Measurements from ENCODE around the gene GFPT2. TPM values are rescaled to one million over a fixed set of nuclear protein-coding genes. Genes with fewer than 3 reads are reported as not detected.

Gene GFPT2
- total and polyA plus RNA-seq, 2 experiments from 2014 or later, result 45.2 to 75.3 TPM

DNA sequence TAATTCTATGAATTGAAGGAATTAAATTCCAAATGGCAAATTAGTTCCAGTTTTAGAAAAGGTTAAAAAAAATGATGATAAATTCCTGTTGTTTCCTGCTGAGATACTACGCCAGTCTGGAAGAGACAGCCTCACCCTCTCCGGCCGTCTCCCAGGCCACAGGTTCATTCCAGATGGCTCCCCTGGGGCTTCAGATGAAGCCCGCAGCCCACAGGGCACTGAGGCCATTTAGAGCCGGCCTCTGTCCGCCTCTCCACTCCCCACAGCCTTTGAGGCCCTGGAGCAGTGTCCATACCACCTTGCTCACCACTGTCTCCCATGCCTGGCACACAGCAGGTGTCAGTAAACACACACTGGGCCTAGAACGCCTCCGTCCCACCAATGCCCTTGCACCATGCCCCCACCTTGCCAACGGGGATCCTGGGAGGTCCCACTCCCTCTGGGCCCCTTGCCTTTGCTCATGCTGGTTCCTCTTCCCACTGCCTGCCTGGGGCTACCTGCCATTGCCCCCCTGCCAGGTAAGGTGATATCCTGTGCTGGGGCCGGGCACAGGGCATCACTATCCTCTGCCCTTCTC, 26.1 kb downstream of the GFPT2 start:
- no peak overlapping the region for H3K4me3 ChIP-seq
- H3K4me1 ChIP-seq (ENCODE audit: insufficient read depth), result peaks cover 21% of the 10 kb centered on the region
- no peaks in the 10 kb centered on the region for H3K79me2 ChIP-seq (ENCODE audit: insufficient read depth)
- no peak for DNase-seq
- no peak overlapping the region for H2AFZ ChIP-seq
- TF ChIP-seq EZH2 (IDR thresholded peaks at IDR 0.05; ENCODE audit: insufficient read depth, poor library complexity, severe bottlenecking) (no peak), EZH2phosphoT487 (IDR thresholded peaks at IDR 0.05; ENCODE audit: insufficient read depth, low read depth) (no peak)
- H3K27me3 ChIP-seq (replicated peaks; ENCODE audit: insufficient read depth), result no peaks in the 10 kb centered on the region
- H3K4me2 ChIP-seq (ENCODE audit: unreplicated experiment), result no peak overlapping the region
- no peaks in the 10 kb centered on the region for H3K9me3 ChIP-seq (ENCODE audit: low read depth)
- peaks cover 26% of the 10 kb centered on the region for H3F3A ChIP-seq (ENCODE audit: insufficient read depth)
- in situ Hi-C loops (cut with MboI), result no loop called here
- H3K36me3 ChIP-seq (ENCODE audit: low read depth), result peaks cover 37% of the 10 kb centered on the region
- no peaks in the 10 kb centered on the region for H3K9me2 ChIP-seq (ENCODE audit: insufficient read depth)
- 95 to 98% methylated on average over 10 of the region's 10 CpGs for WGBS, 2 experiments (ENCODE audit: low coverage in 1 of 2, low lambda C conversion rate in 2 of 2, missing lambda C conversion rate in 2 of 2)
- H4K20me1 ChIP-seq (ENCODE audit: insufficient read depth), result no peaks in the 10 kb centered on the region
- H3K9ac ChIP-seq, result no peak overlapping the region
- H3K27ac ChIP-seq, result no peak overlapping the region

DNA sequence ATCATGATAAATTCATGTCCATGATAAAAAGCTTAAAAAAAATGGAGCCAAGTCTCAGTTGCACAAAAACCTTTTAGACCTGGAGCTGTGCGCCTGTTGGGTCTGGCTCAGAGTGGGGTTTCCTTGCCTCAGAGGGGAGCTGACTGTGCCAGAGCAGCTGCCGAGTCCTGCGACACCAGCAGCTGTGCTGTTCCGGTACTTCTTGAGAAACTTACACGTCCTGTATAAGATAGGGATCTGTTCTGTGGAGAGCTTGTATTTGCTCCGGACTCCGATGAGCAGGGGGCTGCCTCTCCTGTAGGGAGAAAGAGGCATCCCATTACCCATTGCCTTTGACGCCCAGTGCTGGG, 28.6 kb downstream of the GFPT2 start:
- 93 to 96% methylated on average over 8 of the region's 8 CpGs for WGBS, 2 experiments (ENCODE audit: low coverage in 1 of 2, low lambda C conversion rate in 2 of 2, missing lambda C conversion rate in 2 of 2)

DNA sequence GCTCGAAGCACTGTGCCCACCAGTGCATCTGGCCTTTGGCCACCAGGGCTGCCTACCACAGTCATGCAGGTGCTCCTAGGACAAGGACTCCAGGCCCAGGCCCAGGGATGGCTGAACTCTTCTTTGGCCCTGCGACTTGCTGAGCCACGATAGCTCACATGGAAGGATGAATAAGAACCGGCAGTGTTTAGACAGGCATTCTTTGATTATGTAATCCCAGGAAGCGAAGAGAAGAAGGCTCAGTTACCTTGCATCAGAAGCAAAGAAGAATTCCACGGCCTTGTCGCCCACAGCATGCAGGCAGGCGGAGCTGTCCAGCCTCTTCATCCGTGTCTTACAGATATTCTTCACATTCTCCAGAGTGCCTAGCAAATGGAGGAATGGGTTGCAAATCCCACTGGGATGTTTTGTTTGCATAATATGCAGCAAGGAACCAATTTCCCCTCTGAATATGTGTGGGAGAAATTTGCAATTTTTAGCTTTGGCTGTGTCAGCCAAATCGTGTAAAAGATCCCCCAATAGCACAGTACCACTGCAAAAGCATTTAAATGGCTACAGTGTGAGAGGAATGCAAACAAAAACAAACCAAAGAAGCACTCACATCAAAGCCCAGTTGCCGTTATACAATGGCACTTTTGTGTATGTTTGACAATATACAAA, 29.1 kb downstream of the GFPT2 start:
- H3K4me1 ChIP-seq (ENCODE audit: insufficient read depth), result no peaks in the 10 kb centered on the region
- no peaks in the 10 kb centered on the region for H3F3A ChIP-seq (ENCODE audit: insufficient read depth)
- TF ChIP-seq EZH2 (IDR thresholded peaks at IDR 0.05; ENCODE audit: insufficient read depth, poor library complexity, severe bottlenecking) (no peak), EZH2phosphoT487 (IDR thresholded peaks at IDR 0.05; ENCODE audit: insufficient read depth, low read depth) (no peak)
- H4K20me1 ChIP-seq (ENCODE audit: insufficient read depth), result no peaks in the 10 kb centered on the region
- no peak overlapping the region for H3K27ac ChIP-seq
- no peak overlapping the region for H3K4me2 ChIP-seq (ENCODE audit: unreplicated experiment)
- no peaks in the 10 kb centered on the region for H3K27me3 ChIP-seq (replicated peaks; ENCODE audit: insufficient read depth)
- no peaks in the 10 kb centered on the region for H3K9me2 ChIP-seq (ENCODE audit: insufficient read depth)
- DNase-seq, result no peak
- no peak overlapping the region for H3K9ac ChIP-seq
- H3K4me3 ChIP-seq, result no peak overlapping the region
- in situ Hi-C loops (cut with MboI), result no loop called here
- H3K79me2 ChIP-seq (ENCODE audit: insufficient read depth), result no peaks in the 10 kb centered on the region
- H3K36me3 ChIP-seq (ENCODE audit: low read depth), result peaks cover 40% of the 10 kb centered on the region
- no peaks in the 10 kb centered on the region for H3K9me3 ChIP-seq (ENCODE audit: low read depth)
- 87 to 90% methylated on average over 11 of the region's 11 CpGs for WGBS, 2 experiments (ENCODE audit: low coverage in 1 of 2, low lambda C conversion rate in 2 of 2, missing lambda C conversion rate in 2 of 2)
- no peak overlapping the region for H2AFZ ChIP-seq

More for the DNA sequence above, 28.6 kb downstream of the GFPT2 start:
- Histone ChIP-seq H3K36me3 (ENCODE audit: low read depth) (peaks cover 43% of the 10 kb centered on the region), H3F3A (ENCODE audit: insufficient read depth) (peaks cover 3% of the 10 kb centered on the region), H3K27ac (no peak overlapping the region), H3K4me2 (ENCODE audit: unreplicated experiment) (no peak overlapping the region), H3K9me2 (ENCODE audit: insufficient read depth) (no peaks in the 10 kb centered on the region), H3K9ac (no peak overlapping the region), H3K4me1 (ENCODE audit: insufficient read depth) (peaks cover under 1% of the 10 kb centered on the region; the same call in 1 of the 2 replicates), H3K4me3 (no peak overlapping the region), H2AFZ (no peak overlapping the region), H3K79me2 (ENCODE audit: insufficient read depth) (no peaks in the 10 kb centered on the region), H4K20me1 (ENCODE audit: insufficient read depth) (no peaks in the 10 kb centered on the region), H3K9me3 (ENCODE audit: low read depth) (no peaks in the 10 kb centered on the region), H3K27me3 (replicated peaks; ENCODE audit: insufficient read depth) (no peaks in the 10 kb centered on the region)
- in situ Hi-C loops (cut with MboI), result no loop called here
- TF ChIP-seq EZH2 (IDR thresholded peaks at IDR 0.05; ENCODE audit: insufficient read depth, poor library complexity, severe bottlenecking) (no peak), EZH2phosphoT487 (IDR thresholded peaks at IDR 0.05; ENCODE audit: insufficient read depth, low read depth) (no peak)
- no peak for DNase-seq

DNA sequence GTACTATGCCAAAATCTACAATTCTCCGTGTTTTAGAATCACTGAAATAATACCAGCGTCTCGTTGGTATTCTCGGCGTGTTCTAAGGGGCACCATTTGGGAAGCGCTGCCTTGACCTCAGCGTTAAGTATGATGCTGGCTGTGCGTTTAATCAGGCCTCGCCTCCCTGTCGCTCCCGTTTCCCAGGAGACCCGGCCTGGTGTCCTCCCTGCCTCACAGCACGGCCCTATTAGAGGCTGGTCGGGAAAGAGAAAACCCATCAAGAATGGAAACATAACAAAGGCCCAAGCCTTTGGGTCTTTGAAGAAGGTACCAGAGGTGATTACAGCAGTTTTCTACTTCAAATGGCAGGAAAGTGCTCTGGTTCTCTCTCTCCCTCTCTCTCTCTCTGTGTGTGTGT, 30.0 kb downstream of the GFPT2 start:
- Histone ChIP-seq H3K4me2 (ENCODE audit: unreplicated experiment) (no peak overlapping the region), H3K36me3 (ENCODE audit: low read depth) (peaks cover 37% of the 10 kb centered on the region), H3K27me3 (replicated peaks; ENCODE audit: insufficient read depth) (no peaks in the 10 kb centered on the region), H3K9me2 (ENCODE audit: insufficient read depth) (no peaks in the 10 kb centered on the region), H3K4me3 (no peak overlapping the region), H3K9me3 (ENCODE audit: low read depth) (no peaks in the 10 kb centered on the region), H2AFZ (no peak overlapping the region), H3K27ac (no peak overlapping the region), H3F3A (ENCODE audit: insufficient read depth) (no peaks in the 10 kb centered on the region), H3K9ac (no peak overlapping the region), H3K4me1 (ENCODE audit: insufficient read depth) (no peaks in the 10 kb centered on the region), H3K79me2 (ENCODE audit: insufficient read depth) (no peaks in the 10 kb centered on the region), H4K20me1 (ENCODE audit: insufficient read depth) (no peaks in the 10 kb centered on the region)
- TF ChIP-seq EZH2 (IDR thresholded peaks at IDR 0.05; ENCODE audit: insufficient read depth, poor library complexity, severe bottlenecking) (no peak), EZH2phosphoT487 (IDR thresholded peaks at IDR 0.05; ENCODE audit: insufficient read depth, low read depth) (no peak)
- no peak for DNase-seq
- WGBS, 2 experiments (ENCODE audit: low coverage in 1 of 2, low lambda C conversion rate in 2 of 2, missing lambda C conversion rate in 2 of 2), result 90 to 93% methylated on average over 14 of the region's 14 CpGs
- in situ Hi-C loops (cut with MboI), result no loop called here
